ENCODE data around the gene UBE2J1. TPM values are rescaled to one million over a fixed set of nuclear protein-coding genes. Genes with fewer than 3 reads are reported as not detected.
"Not testable (repeated sequence)": the region's sequence is repeated elsewhere in the genome, so short reads cannot be mapped to it uniquely, and the experiment has no call there.

The UBE2J1 gene
- total and polyA plus RNA-seq, 3 experiments from 2014 or later: 27.1 to 36.0 (median 27.2) TPM

- Mint-ChIP-seq H3K4me1 (peaks cover 25 to 27% (median 25%) of the 10 kb centered on the region in 3 donors), H3K27ac (peak overlapping the region in 1 of 8 donors; percentile 38), H3K27me3 (peaks cover 0 to 4% of the 10 kb centered on the region in 2 donors), H3K9me3 (no peaks in the 10 kb centered on the region), H3K4me3 (no peak overlapping the region), H3K36me3 (no peaks in the 10 kb centered on the region)
- DNase-seq: no peak
- H3K27me3 ChIP-seq (ENCODE audit: insufficient read depth, low read length, poor library complexity, severe bottlenecking): no peaks in the 10 kb centered on the region
- no peak overlapping the region for H3K27ac ChIP-seq (ENCODE audit: low read depth, low read length)
- ChIA-PET CTCF (no interaction called here), POLR2A (no interaction called here)
- no peak overlapping the region for H3K4me3 ChIP-seq (ENCODE audit: low read length)
- H3K36me3 ChIP-seq (ENCODE audit: insufficient read depth, low read length): no peaks in the 10 kb centered on the region
- peaks cover 21% of the 10 kb centered on the region for H3K4me1 ChIP-seq (ENCODE audit: insufficient read depth, low read length)
- H3K9me3 ChIP-seq (ENCODE audit: low read length): no peaks in the 10 kb centered on the region
These were observed 50.2 kb downstream of the UBE2J1 start for GRCh38 chr6:89302195-89302770.

DNA sequence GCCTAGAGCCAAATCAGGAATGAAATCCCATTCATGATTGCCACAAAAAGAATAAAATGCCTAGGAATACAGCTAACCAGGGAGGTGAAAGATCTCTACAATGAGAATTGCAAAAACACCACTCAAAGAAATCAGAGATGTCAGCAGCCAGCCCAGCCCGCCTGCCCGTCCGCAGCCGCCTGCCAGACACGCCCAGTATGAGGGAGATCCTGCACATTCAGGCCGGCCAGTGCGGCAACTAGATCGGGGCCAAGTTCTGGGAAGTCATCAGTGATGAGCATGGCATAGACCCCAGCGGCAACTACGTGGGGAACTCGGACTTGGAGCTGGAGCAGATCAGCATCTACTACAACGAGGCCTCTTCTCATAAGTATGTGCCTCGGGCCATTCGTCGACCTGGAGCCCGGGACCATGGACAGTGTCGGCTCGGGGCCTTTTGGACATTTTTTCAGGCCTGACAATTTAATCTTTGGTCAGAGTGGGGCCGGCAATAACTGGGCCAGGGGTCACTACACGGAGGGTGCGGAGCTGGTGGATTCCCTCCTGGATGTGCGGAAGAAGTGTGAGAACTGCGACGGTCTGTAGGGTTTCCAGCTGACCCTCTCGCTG lies 50.8 kb downstream of the UBE2J1 start:
- no peaks in the 10 kb centered on the region for H3K36me3 ChIP-seq (ENCODE audit: insufficient read depth, low read length)
- H3K4me3 Mint-ChIP-seq: no peak overlapping the region
- H3K4me1 Mint-ChIP-seq: peaks cover 25 to 27% (median 26%) of the 10 kb centered on the region in 3 donors
- CTCF ChIA-PET: no interaction called here
- no peaks in the 10 kb centered on the region for H3K9me3 ChIP-seq (ENCODE audit: low read length)
- POLR2A ChIA-PET: no interaction called here
- H3K27ac ChIP-seq (ENCODE audit: low read depth, low read length): no peak overlapping the region
- H3K27me3 Mint-ChIP-seq: peaks cover 0 to 4% of the 10 kb centered on the region in 2 donors
- no peaks in the 10 kb centered on the region for H3K27me3 ChIP-seq (ENCODE audit: insufficient read depth, low read length, poor library complexity, severe bottlenecking)
- H3K9me3 Mint-ChIP-seq: no peaks in the 10 kb centered on the region
- no peaks in the 10 kb centered on the region for H3K36me3 Mint-ChIP-seq
- no peak overlapping the region for H3K27ac Mint-ChIP-seq
- H3K4me3 ChIP-seq (ENCODE audit: low read length): no peak overlapping the region
- H3K4me1 ChIP-seq (ENCODE audit: insufficient read depth, low read length): peaks cover 23% of the 10 kb centered on the region
- DNase-seq: no peak

GRCh38 chr6:89299466-89299850 lies 53.1 kb downstream of the UBE2J1 start:
- Mint-ChIP-seq H3K4me3 (no peak overlapping the region), H3K27ac (peak overlapping the region in 4 of 8 donors; percentile 22 to 98 (median 68)), H3K9me3 (no peaks in the 10 kb centered on the region), H3K27me3 (peaks cover 0 to 4% of the 10 kb centered on the region in 2 donors), H3K4me1 (peaks cover 25 to 28% (median 27%) of the 10 kb centered on the region in 3 donors), H3K36me3 (no peaks in the 10 kb centered on the region)
- Histone ChIP-seq H3K36me3 (ENCODE audit: insufficient read depth, low read length) (no peaks in the 10 kb centered on the region), H3K4me3 (ENCODE audit: low read length) (no peak overlapping the region), H3K27ac (ENCODE audit: low read depth, low read length) (no peak overlapping the region), H3K27me3 (ENCODE audit: insufficient read depth, low read length, poor library complexity, severe bottlenecking) (no peaks in the 10 kb centered on the region), H3K4me1 (ENCODE audit: insufficient read depth, low read length) (peaks cover 23% of the 10 kb centered on the region), H3K9me3 (ENCODE audit: low read length) (no peaks in the 10 kb centered on the region)
- CTCF ChIA-PET: interaction anchor here (1.3 to 1.9 kb wide), 2 partner anchors 52 to 219 kb away, joined by 4 to 7 read pairs; partner anchors contain the start of gene PNRC1
- no peak for DNase-seq
- POLR2A ChIA-PET: interaction anchor here (2.1 kb wide), 1 partner anchor 53 kb away, joined by 10 read pairs; the partner anchor contains the start of gene UBE2J1

DNA sequence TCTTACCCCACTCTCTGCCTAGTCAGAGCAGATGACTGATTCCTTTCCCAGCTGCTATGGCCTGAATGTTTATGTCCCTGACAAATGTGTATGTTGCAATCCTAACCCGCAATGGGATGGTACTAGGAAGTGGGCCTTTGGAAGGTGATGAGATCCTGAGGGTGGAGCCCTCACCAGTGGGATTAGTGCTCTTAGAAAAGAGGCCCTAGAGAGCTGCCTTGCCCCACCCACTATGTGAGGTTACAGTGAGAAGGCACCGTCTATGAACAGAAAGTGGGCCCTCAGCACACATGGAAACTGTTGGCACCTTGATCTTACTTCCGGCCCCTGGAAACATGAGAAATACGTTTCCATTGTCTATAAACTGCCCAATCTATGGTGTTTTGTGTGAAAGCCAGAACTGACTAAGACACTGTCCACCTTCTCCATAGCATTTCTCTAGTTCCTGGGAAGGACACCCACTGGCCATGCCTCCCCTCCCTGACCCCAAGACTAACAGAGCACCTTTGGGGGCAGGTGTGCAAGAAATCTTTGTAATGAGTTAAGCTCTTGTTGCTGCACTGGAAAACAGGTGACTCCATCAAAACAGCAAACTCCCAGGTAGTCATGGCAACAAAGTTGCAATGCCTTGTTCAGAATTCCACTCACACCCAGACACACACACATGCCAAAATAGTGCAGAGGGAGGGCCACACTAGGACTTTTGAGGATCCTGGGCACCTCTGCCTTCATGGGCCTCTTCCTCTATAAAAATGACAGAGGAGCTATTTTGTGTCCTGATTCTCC lies 53.6 kb downstream of the UBE2J1 start:
- no peaks in the 10 kb centered on the region for H3K27me3 ChIP-seq (ENCODE audit: insufficient read depth, low read length, poor library complexity, severe bottlenecking)
- peak overlapping the region; percentile 49 to 83 (median 71) for H3K4me3 Mint-ChIP-seq
- no peak overlapping the region for H3K4me3 ChIP-seq (ENCODE audit: low read length)
- H3K36me3 Mint-ChIP-seq: no peaks in the 10 kb centered on the region
- CTCF ChIA-PET: interaction anchor here (1.3 to 1.9 kb wide), 5 partner anchors 16 to 219 kb away, joined by 3 to 7 read pairs (median 5); partner anchors contain the start of gene PNRC1
- H3K9me3 ChIP-seq (ENCODE audit: low read length): no peaks in the 10 kb centered on the region
- POLR2A ChIA-PET: interaction anchor here (1.1 to 2.1 kb wide), 4 partner anchors 48 to 220 kb away, joined by 4 to 10 read pairs (median 6); partner anchors contain the start of genes PNRC1 and UBE2J1
- H3K27me3 Mint-ChIP-seq: peaks cover 0 to 4% of the 10 kb centered on the region in 2 donors
- peaks cover 25 to 28% (median 27%) of the 10 kb centered on the region in 3 donors for H3K4me1 Mint-ChIP-seq
- H3K27ac Mint-ChIP-seq: peak overlapping the region; percentile 11 to 98 (median 93)
- peaks cover 23% of the 10 kb centered on the region for H3K4me1 ChIP-seq (ENCODE audit: insufficient read depth, low read length)
- H3K36me3 ChIP-seq (ENCODE audit: insufficient read depth, low read length): no peaks in the 10 kb centered on the region
- H3K27ac ChIP-seq (ENCODE audit: low read depth, low read length): peak overlapping the region; percentile 75
- peak; percentile 15 to 74 (median 48) for DNase-seq
- H3K9me3 Mint-ChIP-seq: no peaks in the 10 kb centered on the region

- POLR2A ChIA-PET: interaction anchor here (0.9 to 2.1 kb wide), 5 partner anchors 49 to 219 kb away, joined by 4 to 10 read pairs (median 5); partner anchors contain the start of genes PM20D2, PNRC1 and UBE2J1
- Histone ChIP-seq H3K27ac (ENCODE audit: low read depth, low read length) (peak overlapping the region; percentile 75), H3K4me3 (ENCODE audit: low read length) (no peak overlapping the region), H3K4me1 (ENCODE audit: insufficient read depth, low read length) (peaks cover 23% of the 10 kb centered on the region), H3K27me3 (ENCODE audit: insufficient read depth, low read length, poor library complexity, severe bottlenecking) (no peaks in the 10 kb centered on the region), H3K9me3 (ENCODE audit: low read length) (no peaks in the 10 kb centered on the region), H3K36me3 (ENCODE audit: insufficient read depth, low read length) (no peaks in the 10 kb centered on the region)
- Mint-ChIP-seq H3K4me3 (peak overlapping the region; percentile 31 to 83 (median 75)), H3K4me1 (peaks cover 25 to 28% (median 27%) of the 10 kb centered on the region in 3 donors), H3K27ac (peak overlapping the region; percentile 84 to 98 (median 93)), H3K9me3 (no peaks in the 10 kb centered on the region), H3K27me3 (peaks cover 0 to 2% of the 10 kb centered on the region in 2 donors), H3K36me3 (no peaks in the 10 kb centered on the region)
- CTCF ChIA-PET: interaction anchor here (0.9 to 1.9 kb wide), 6 partner anchors 10 to 218 kb away, joined by 3 to 7 read pairs (median 4); partner anchors contain the start of gene PNRC1
- DNase-seq: peak; percentile 20 to 80 (median 51)
These were observed 54.7 kb downstream of the UBE2J1 start for GRCh38 chr6:89297695-89298351.

- ChIA-PET CTCF (no interaction called here), POLR2A (no interaction called here)
- DNase-seq: no peak
- no peaks in the 10 kb centered on the region for H3K9me3 Mint-ChIP-seq
- peaks cover 23% of the 10 kb centered on the region for H3K4me1 ChIP-seq (ENCODE audit: insufficient read depth, low read length)
- H3K4me3 ChIP-seq (ENCODE audit: low read length): no peak overlapping the region
- peak overlapping the region in 1 of 8 donors; percentile 43 for H3K27ac Mint-ChIP-seq
- H3K27me3 ChIP-seq (ENCODE audit: insufficient read depth, low read length, poor library complexity, severe bottlenecking): no peaks in the 10 kb centered on the region
- H3K27me3 Mint-ChIP-seq: no peaks in the 10 kb centered on the region
- no peaks in the 10 kb centered on the region for H3K9me3 ChIP-seq (ENCODE audit: low read length)
- no peak overlapping the region for H3K27ac ChIP-seq (ENCODE audit: low read depth, low read length)
- no peaks in the 10 kb centered on the region for H3K36me3 ChIP-seq (ENCODE audit: insufficient read depth, low read length)
- H3K36me3 Mint-ChIP-seq: no peaks in the 10 kb centered on the region
- H3K4me1 Mint-ChIP-seq: peaks cover 25 to 28% (median 27%) of the 10 kb centered on the region in 3 donors
- H3K4me3 Mint-ChIP-seq: no peak overlapping the region
These were observed 56.5 kb downstream of the UBE2J1 start for GRCh38 chr6:89295981-89296380.

DNA sequence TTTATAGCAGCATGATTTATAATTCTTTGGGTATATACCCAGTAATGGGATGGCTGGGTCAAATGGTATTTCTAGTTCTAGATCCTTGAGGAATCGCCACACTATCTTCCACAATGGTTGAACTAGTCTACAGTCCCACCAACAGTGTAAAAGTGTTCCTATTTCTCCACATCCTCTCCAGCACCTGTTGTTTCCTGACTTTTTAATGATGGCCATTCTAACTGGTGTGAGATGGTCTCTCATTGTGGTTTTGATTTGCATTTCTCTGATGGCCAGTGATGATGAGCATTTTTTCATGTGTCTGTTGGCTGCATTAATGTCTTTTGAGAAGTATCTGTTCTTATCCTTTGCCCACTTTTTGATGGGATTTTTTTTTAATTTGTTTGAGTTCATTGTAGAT lies 57.4 kb downstream of the UBE2J1 start:
- POLR2A ChIA-PET; H3K27ac Mint-ChIP-seq; H3K9me3 Mint-ChIP-seq; H3K4me3 Mint-ChIP-seq; H3K27me3 ChIP-seq (ENCODE audit: insufficient read depth, low read length, poor library complexity, severe bottlenecking); H3K9me3 ChIP-seq (ENCODE audit: low read length); CTCF ChIA-PET; H3K36me3 Mint-ChIP-seq; H3K4me3 ChIP-seq (ENCODE audit: low read length); DNase-seq; H3K27ac ChIP-seq (ENCODE audit: low read depth, low read length); H3K27me3 Mint-ChIP-seq; H3K36me3 ChIP-seq (ENCODE audit: insufficient read depth, low read length): not testable (repeated sequence)
- peaks cover 23% of the 10 kb centered on the region for H3K4me1 ChIP-seq (ENCODE audit: insufficient read depth, low read length)
- H3K4me1 Mint-ChIP-seq: peaks cover 25 to 28% (median 27%) of the 10 kb centered on the region in 3 donors

Data from CD8-positive, alpha-beta memory T cell (primary cell).